Sigmoid colon (tissue), 4 donors: ENCODE measurements around the gene TBC1D10A.

Experiments
- POLR2A ChIP-seq, 2 donors: fragments of 450-650 bp; IDR thresholded peaks; one replicate each; pipeline ENCODE4 v1.6.1; 2016; ENCODE audit warnings: antibody characterized with exemption in 2 of 2, mild to moderate bottlenecking in 2 of 2, moderate library complexity in 2 of 2
- POLR2AphosphoS5 ChIP-seq, 4 donors: sonication (generic); formaldehyde crosslinking; IDR thresholded peaks; one replicate each; pipeline ENCODE4 v1.6.1; 2017; ENCODE audit warnings: antibody characterized with exemption in 4 of 4
- TF ChIP-seq, protein P1 (sequence below), 4 experiments: fragments of 450-650 bp in 3 of 4; fragments of 200-600 bp in 1 of 4; IDR thresholded peaks; one replicate each; pipeline ENCODE4 v1.5.1; 2016 to 2019; ENCODE audit warnings: antibody characterized with exemption in 4 of 4, mild to moderate bottlenecking in 3 of 4, moderate library complexity in 2 of 4

- TF ChIP-seq, protein P1, sequence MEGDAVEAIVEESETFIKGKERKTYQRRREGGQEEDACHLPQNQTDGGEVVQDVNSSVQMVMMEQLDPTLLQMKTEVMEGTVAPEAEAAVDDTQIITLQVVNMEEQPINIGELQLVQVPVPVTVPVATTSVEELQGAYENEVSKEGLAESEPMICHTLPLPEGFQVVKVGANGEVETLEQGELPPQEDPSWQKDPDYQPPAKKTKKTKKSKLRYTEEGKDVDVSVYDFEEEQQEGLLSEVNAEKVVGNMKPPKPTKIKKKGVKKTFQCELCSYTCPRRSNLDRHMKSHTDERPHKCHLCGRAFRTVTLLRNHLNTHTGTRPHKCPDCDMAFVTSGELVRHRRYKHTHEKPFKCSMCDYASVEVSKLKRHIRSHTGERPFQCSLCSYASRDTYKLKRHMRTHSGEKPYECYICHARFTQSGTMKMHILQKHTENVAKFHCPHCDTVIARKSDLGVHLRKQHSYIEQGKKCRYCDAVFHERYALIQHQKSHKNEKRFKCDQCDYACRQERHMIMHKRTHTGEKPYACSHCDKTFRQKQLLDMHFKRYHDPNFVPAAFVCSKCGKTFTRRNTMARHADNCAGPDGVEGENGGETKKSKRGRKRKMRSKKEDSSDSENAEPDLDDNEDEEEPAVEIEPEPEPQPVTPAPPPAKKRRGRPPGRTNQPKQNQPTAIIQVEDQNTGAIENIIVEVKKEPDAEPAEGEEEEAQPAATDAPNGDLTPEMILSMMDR (IDR thresholded peaks at IDR 0.05), result no peak
- no peak for TF ChIP-seq POLR2A (IDR thresholded peaks at IDR 0.05)
- TF ChIP-seq POLR2AphosphoS5 (IDR thresholded peaks at IDR 0.05), result peak in 3 of 4 donors; percentile 19 to 43 (median 39)
Observed at GRCh38 chr22:30340911-30341685, 14.4 kb upstream of the TBC1D10A start.
